Gastroesophageal sphincter (tissue), 4 donors: ENCODE results near the gene CTH. TPM values are rescaled to one million over a fixed set of nuclear protein-coding genes. Genes with fewer than 3 reads are reported as not detected.

Experiments
- ATAC-seq: fragments of 150-250 bp; one replicate; pipeline ENCODE4 v1.9.1; 2016; ENCODE audit warnings: mild to moderate bottlenecking, moderate library complexity
- H3K27ac ChIP-seq, 4 donors: fragments of 200-600 bp; sonication (generic) in 3 of 4; 1 replicate in 3 of 4; 2 replicates in 1 of 4; pipeline ENCODE4 v1.5.1; 2016 to 2019
- H3K27me3 ChIP-seq: fragments of 200-600 bp; sonication (generic); one replicate; pipeline ENCODE4 v1.5.1; 2019
- H3K36me3 ChIP-seq, 2 donors: fragments of 200-600 bp; sonication (generic); one replicate each; pipeline ENCODE4 v1.5.1; 2019; ENCODE audit warnings: control low read depth in 1 of 2
- H3K4me1 ChIP-seq, 3 donors: fragments of 200-600 bp; sonication (generic); 1 replicate in 2 of 3; 2 replicates in 1 of 3; pipeline ENCODE4 v1.5.1; 2016 to 2019; ENCODE audit warnings: control low read depth in 2 of 3
- H3K4me3 ChIP-seq, 2 donors: fragments of 200-600 bp; sonication (generic); one replicate each; pipeline ENCODE4 v1.5.1; 2019; ENCODE audit warnings: mild to moderate bottlenecking in 1 of 2, moderate library complexity in 1 of 2
- H3K9me3 ChIP-seq, 3 donors: fragments of 200-600 bp; sonication (generic); one replicate each; pipeline ENCODE4 v1.5.1; 2017 to 2019; ENCODE audit warnings: control low read depth in 2 of 3
- EP300 ChIP-seq: sonication (generic); formaldehyde crosslinking; IDR thresholded peaks from one replicate; pipeline ENCODE4 v1.6.1; 2017; ENCODE audit warnings: antibody characterized with exemption, mild to moderate bottlenecking
- POLR2A ChIP-seq, 2 donors: fragments of 450-650 bp; IDR thresholded peaks; one replicate each; pipeline ENCODE4 v1.6.1; 2017; ENCODE audit warnings: antibody characterized with exemption in 2 of 2, mild to moderate bottlenecking in 2 of 2, moderate library complexity in 1 of 2
- POLR2AphosphoS5 ChIP-seq: sonication (generic); formaldehyde crosslinking; IDR thresholded peaks from one replicate; pipeline ENCODE4 v1.6.1; 2017; ENCODE audit warnings: antibody characterized with exemption
- WGBS, 2 donors: methylation state at CpG; one replicate each; pipeline ENCODE4 v1.1.5; 2018; ENCODE audit warnings: low coverage in 1 of 2; 5-methylcytosine and 5-hydroxymethylcytosine counted together
- total RNA-seq, 4 donors: library from RNA; depleted of rRNA; stranded (reverse); fragments of >200 nt; gene quantifications; one replicate each; pipeline ENCODE4 v1.1.0, GENCODE V29; 2016
- TF ChIP-seq, protein P1 (sequence below), 4 experiments: fragments of 200-600 bp in 2 of 4; fragments of 450-650 bp in 2 of 4; sonication (generic) in 1 of 4; IDR thresholded peaks; one replicate each; pipeline ENCODE4 v1.5.1; 2017 to 2019; ENCODE audit warnings: antibody characterized with exemption in 4 of 4, mild to moderate bottlenecking in 2 of 4, moderate library complexity in 2 of 4

Gene CTH
- total RNA-seq, 4 donors from 2014 or later: 1.0 to 4.4 (median 3.0) TPM

- ATAC-seq: no peak
- Histone ChIP-seq H3K36me3 (no peaks in the 10 kb centered on the region), H3K27me3 (no peaks in the 10 kb centered on the region), H3K9me3 (no peaks in the 10 kb centered on the region), H3K4me3 (no peak overlapping the region), H3K27ac (no peak overlapping the region), H3K4me1 (no peaks in the 10 kb centered on the region)
- TF ChIP-seq POLR2A (IDR thresholded peaks at IDR 0.05): no peak
- TF ChIP-seq POLR2AphosphoS5: no peak
- TF ChIP-seq, protein P1, sequence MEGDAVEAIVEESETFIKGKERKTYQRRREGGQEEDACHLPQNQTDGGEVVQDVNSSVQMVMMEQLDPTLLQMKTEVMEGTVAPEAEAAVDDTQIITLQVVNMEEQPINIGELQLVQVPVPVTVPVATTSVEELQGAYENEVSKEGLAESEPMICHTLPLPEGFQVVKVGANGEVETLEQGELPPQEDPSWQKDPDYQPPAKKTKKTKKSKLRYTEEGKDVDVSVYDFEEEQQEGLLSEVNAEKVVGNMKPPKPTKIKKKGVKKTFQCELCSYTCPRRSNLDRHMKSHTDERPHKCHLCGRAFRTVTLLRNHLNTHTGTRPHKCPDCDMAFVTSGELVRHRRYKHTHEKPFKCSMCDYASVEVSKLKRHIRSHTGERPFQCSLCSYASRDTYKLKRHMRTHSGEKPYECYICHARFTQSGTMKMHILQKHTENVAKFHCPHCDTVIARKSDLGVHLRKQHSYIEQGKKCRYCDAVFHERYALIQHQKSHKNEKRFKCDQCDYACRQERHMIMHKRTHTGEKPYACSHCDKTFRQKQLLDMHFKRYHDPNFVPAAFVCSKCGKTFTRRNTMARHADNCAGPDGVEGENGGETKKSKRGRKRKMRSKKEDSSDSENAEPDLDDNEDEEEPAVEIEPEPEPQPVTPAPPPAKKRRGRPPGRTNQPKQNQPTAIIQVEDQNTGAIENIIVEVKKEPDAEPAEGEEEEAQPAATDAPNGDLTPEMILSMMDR (IDR thresholded peaks at IDR 0.05): no peak
- 90 to 92% methylated on average over 2 of the region's 2 CpGs for WGBS, 2 donors
These were observed 26.5 kb upstream of the CTH start for GRCh38 chr1:70384542-70384941.

DNA sequence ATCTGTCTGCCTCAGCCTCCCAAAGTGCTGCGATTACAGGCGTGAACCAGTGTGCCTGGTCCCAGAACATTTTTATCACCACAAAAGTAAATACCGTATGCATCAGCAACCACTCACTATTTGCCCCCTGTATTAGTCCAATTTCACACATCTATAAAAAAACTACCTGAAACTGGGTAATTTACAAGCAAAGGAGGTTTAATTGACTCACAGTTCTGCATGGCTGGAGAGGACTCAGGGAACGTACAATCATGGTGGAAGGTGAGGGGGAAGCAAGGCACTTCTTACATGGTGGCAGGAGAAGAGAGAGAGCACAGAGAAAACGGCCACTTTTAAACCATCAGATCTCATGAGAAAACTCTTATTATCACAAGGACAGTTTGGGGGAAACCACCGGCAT is 25.6 kb upstream of the CTH start:
- Histone ChIP-seq H3K36me3 (no peaks in the 10 kb centered on the region), H3K9me3 (no peaks in the 10 kb centered on the region), H3K27me3 (no peaks in the 10 kb centered on the region), H3K27ac (no peak overlapping the region), H3K4me3 (no peak overlapping the region), H3K4me1 (no peaks in the 10 kb centered on the region)
- TF ChIP-seq POLR2AphosphoS5 (no peak), POLR2A (IDR thresholded peaks at IDR 0.05) (no peak), EP300 (no peak)
- TF ChIP-seq, protein P1 (IDR thresholded peaks at IDR 0.05): no peak
- ATAC-seq: no peak
- 87 to 100% methylated on average over 1 to 4 of the region's 6 CpGs for WGBS, 2 donors

DNA sequence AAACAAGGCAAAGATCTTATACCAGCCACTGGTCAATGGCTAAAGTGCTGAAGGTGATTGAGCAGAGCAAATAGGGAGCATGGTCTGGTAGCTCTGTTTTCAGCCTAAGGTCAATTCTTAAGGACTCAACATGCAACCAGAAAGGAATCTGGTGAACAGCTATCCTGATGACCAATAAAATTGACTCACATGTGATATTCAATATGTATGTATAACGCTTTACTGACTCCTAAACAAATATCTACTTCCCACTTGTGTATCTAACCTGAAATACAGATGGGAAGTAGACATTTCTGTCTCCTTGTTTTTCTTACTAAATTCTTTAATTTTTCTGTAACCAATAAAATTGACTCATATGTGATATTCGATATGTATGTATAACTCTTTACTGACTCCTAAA is 24.9 kb upstream of the CTH start:
- ATAC-seq: no peak
- no peak overlapping the region for H3K27ac ChIP-seq
- no peaks in the 10 kb centered on the region for H3K9me3 ChIP-seq
- no peaks in the 10 kb centered on the region for H3K4me1 ChIP-seq
- no peak for TF ChIP-seq POLR2AphosphoS5
- no peak for TF ChIP-seq EP300
- TF ChIP-seq, protein P1 (IDR thresholded peaks at IDR 0.05): no peak
- no peak for TF ChIP-seq POLR2A (IDR thresholded peaks at IDR 0.05)
- no peak overlapping the region for H3K4me3 ChIP-seq
- H3K27me3 ChIP-seq: no peaks in the 10 kb centered on the region
- H3K36me3 ChIP-seq: no peaks in the 10 kb centered on the region
- WGBS, 2 donors: 79 to 97% methylated on average over 2 of the region's 2 CpGs

DNA sequence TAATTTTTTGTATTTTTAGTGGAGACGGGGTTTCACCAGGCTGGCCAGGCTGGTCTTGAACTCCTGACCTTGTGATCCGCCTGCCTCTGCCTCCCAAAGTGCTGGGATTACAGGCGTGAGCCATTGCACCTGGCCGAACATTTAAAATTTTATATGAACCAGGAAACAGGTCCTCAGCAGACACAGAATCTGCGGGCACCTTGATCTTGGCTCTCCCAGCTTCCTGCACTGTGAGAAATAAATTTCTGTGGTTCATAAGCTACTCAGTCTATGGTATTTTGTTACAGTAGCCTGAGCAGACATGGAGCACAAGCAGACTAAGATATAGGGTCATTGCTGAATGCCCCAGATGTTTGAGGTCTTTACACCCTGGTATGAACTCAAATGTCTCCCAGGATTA is 23.6 kb upstream of the CTH start:
- H3K27me3 ChIP-seq: no peaks in the 10 kb centered on the region
- no peaks in the 10 kb centered on the region for H3K9me3 ChIP-seq
- H3K4me3 ChIP-seq: no peak overlapping the region
- no CpG with 5 or more reads among the region's 5 CpGs for WGBS, 2 donors
- ATAC-seq: no peak
- no peaks in the 10 kb centered on the region for H3K4me1 ChIP-seq
- no peak overlapping the region for H3K27ac ChIP-seq
- no peaks in the 10 kb centered on the region for H3K36me3 ChIP-seq
- TF ChIP-seq EP300 (no peak), POLR2AphosphoS5 (no peak), POLR2A (IDR thresholded peaks at IDR 0.05) (no peak)
- TF ChIP-seq, protein P1 (IDR thresholded peaks at IDR 0.05): no peak

GRCh38 chr1:70392626-70393025 is 18.4 kb upstream of the CTH start:
- ATAC-seq: no peak
- H3K4me3 ChIP-seq: no peak overlapping the region
- TF ChIP-seq, protein P1 (IDR thresholded peaks at IDR 0.05): no peak
- TF ChIP-seq POLR2A (IDR thresholded peaks at IDR 0.05) (no peak), EP300 (no peak), POLR2AphosphoS5 (no peak)

More at GRCh38 chr1:70392626-70393025, 18.4 kb upstream of the CTH start:
- H3K36me3 ChIP-seq: no peaks in the 10 kb centered on the region
- no peaks in the 10 kb centered on the region for H3K27me3 ChIP-seq
- H3K9me3 ChIP-seq: no peaks in the 10 kb centered on the region
- H3K4me1 ChIP-seq: no peaks in the 10 kb centered on the region
- H3K27ac ChIP-seq: no peak overlapping the region
